ENCODE data around the gene ATP1B1. TPM values are rescaled to one million over a fixed set of nuclear protein-coding genes. Genes with fewer than 3 reads are reported as not detected.

ATP1B1 gene
- total and polyA plus RNA-seq, 2 experiments from 2014 or later: 51.0 to 73.4 TPM

DNA sequence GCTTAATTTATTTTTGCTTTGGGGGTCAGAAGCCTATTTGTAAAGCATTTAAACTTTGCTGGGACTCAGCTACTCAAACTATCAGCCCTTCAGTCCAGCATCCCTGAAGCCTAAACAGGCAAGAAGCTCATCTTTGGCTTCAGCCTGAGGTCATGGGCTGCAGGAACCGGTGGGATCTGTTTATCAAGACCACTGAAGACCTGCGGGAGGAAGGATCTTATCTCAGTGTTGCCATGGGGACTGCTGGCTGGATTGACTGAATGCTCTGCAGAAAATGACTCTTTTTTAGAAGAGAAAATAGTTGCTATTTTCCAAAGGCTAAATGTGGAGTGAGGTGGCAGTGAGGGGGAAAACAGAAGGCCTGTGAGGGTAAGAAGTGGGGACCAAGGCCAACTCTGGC lies 20.6 kb upstream of the ATP1B1 start (continued):
- TF ChIP-seq ZNF331 (CRISPR knock-in tag; IDR thresholded peaks at IDR 0.05; ENCODE audit: low read depth) (no peak), NANOG (IDR thresholded peaks at IDR 0.05; ENCODE audit: borderline replicate concordance) (no peak)
- TF ChIP-seq, protein P1, sequence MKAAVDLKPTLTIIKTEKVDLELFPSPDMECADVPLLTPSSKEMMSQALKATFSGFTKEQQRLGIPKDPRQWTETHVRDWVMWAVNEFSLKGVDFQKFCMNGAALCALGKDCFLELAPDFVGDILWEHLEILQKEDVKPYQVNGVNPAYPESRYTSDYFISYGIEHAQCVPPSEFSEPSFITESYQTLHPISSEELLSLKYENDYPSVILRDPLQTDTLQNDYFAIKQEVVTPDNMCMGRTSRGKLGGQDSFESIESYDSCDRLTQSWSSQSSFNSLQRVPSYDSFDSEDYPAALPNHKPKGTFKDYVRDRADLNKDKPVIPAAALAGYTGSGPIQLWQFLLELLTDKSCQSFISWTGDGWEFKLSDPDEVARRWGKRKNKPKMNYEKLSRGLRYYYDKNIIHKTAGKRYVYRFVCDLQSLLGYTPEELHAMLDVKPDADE (IDR thresholded peaks at IDR 0.05): no peak

DNA sequence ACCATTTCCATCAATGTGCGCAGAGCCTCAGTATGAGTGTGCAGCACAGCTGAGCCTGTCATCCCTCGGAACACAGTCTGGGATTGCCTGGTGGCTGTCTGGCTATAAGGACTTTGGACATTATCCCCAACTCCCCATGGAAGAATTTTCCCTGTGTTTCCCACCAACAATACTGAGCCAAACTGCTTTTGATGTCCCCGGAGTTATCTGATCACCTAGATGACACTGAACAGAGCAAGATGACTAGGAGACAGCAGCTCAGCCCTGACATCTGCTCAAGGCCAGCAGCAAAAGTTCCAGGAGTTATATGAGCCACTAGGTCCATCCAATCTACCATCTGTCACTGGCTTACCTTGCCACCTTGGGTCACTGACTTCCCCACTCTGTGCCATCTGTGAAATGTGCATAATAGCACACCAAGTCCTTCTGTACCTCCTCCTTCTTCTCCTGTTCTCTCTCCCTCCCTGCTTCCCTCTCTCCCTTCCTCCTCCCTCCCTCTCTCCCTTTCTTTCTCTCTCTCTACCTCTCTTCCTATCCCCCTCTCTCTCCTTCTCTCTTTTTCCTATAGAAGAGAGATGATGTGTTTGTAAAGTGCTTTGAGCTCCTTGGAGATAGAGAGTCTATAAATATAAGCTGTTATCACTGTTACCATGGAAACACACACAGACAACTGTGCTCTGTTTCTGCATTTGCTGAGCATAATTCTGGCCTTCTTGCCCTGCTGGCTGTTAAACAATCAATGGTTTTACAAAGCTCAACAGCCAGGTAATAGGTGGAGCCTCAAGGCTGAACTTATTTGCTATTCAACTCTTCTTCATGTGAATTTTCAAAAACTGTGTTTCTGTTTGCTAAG lies 19.7 kb upstream of the ATP1B1 start:
- no peaks in the 10 kb centered on the region for H3K36me3 Mint-ChIP-seq (ENCODE audit: low read depth)
- H3K27me3 Mint-ChIP-seq (ENCODE audit: insufficient read depth, low read depth, poor library complexity): peaks cover 7% of the 10 kb centered on the region
- H3K27ac ChIP-seq (ENCODE audit: low read depth): no peak overlapping the region
- no peak overlapping the region for H2AFZ ChIP-seq
- no peak overlapping the region for H3K4me3 Mint-ChIP-seq
- H3K4me3 ChIP-seq: no peak overlapping the region
- 0 out of 2 replicates have a peak, but pooled peaks cover 7% of the 10 kb centered on the region for H3K4me1 ChIP-seq (ENCODE audit: insufficient read depth)
- no peaks in the 10 kb centered on the region for H3K79me2 ChIP-seq (replicated peaks; ENCODE audit: insufficient read depth)
- H3K9me3 Mint-ChIP-seq: no peaks in the 10 kb centered on the region
- H3K9me2 ChIP-seq (ENCODE audit: insufficient read depth): no peaks in the 10 kb centered on the region; the same call in 1 of the 2 replicates
- H3K36me3 ChIP-seq (ENCODE audit: insufficient read depth): no peaks in the 10 kb centered on the region
- no peak overlapping the region for H3K4me2 ChIP-seq
- H3F3A ChIP-seq (replicated peaks; ENCODE audit: low read depth): no peaks in the 10 kb centered on the region
- TF ChIP-seq, protein P2, sequence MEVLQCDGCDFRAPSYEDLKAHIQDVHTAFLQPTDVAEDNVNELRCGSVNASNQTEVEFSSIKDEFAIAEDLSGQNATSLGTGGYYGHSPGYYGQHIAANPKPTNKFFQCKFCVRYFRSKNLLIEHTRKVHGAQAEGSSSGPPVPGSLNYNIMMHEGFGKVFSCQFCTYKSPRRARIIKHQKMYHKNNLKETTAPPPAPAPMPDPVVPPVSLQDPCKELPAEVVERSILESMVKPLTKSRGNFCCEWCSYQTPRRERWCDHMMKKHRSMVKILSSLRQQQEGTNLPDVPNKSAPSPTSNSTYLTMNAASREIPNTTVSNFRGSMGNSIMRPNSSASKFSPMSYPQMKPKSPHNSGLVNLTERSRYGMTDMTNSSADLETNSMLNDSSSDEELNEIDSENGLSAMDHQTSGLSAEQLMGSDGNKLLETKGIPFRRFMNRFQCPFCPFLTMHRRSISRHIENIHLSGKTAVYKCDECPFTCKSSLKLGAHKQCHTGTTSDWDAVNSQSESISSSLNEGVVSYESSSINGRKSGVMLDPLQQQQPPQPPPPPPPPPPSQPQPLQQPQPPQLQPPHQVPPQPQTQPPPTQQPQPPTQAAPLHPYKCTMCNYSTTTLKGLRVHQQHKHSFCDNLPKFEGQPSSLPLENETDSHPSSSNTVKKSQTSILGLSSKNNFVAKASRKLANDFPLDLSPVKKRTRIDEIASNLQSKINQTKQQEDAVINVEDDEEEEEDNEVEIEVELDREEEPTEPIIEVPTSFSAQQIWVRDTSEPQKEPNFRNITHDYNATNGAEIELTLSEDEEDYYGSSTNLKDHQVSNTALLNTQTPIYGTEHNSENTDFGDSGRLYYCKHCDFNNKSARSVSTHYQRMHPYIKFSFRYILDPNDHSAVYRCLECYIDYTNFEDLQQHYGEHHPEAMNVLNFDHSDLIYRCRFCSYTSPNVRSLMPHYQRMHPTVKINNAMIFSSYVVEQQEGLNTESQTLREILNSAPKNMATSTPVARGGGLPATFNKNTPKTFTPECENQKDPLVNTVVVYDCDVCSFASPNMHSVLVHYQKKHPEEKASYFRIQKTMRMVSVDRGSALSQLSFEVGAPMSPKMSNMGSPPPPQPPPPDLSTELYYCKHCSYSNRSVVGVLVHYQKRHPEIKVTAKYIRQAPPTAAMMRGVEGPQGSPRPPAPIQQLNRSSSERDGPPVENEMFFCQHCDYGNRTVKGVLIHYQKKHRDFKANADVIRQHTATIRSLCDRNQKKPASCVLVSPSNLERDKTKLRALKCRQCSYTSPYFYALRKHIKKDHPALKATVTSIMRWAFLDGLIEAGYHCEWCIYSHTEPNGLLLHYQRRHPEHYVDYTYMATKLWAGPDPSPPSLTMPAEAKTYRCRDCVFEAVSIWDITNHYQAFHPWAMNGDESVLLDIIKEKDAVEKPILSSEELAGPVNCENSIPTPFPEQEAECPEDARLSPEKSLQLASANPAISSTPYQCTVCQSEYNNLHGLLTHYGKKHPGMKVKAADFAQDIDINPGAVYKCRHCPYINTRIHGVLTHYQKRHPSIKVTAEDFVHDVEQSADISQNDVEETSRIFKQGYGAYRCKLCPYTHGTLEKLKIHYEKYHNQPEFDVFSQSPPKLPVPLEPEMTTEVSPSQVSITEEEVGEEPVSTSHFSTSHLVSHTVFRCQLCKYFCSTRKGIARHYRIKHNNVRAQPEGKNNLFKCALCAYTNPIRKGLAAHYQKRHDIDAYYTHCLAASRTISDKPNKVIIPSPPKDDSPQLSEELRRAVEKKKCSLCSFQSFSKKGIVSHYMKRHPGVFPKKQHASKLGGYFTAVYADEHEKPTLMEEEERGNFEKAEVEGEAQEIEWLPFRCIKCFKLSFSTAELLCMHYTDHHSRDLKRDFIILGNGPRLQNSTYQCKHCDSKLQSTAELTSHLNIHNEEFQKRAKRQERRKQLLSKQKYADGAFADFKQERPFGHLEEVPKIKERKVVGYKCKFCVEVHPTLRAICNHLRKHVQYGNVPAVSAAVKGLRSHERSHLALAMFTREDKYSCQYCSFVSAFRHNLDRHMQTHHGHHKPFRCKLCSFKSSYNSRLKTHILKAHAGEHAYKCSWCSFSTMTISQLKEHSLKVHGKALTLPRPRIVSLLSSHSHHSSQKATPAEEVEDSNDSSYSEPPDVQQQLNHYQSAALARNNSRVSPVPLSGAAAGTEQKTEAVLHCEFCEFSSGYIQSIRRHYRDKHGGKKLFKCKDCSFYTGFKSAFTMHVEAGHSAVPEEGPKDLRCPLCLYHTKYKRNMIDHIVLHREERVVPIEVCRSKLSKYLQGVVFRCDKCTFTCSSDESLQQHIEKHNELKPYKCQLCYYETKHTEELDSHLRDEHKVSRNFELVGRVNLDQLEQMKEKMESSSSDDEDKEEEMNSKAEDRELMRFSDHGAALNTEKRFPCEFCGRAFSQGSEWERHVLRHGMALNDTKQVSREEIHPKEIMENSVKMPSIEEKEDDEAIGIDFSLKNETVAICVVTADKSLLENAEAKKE (CRISPR knock-in tag; IDR thresholded peaks at IDR 0.05): no peak
- TF ChIP-seq ZNF114 (CRISPR knock-in tag; IDR thresholded peaks at IDR 0.05): no peak
- TF ChIP-seq CREB1 (CRISPR knock-in tag; IDR thresholded peaks at IDR 0.05; ENCODE audit: low read depth): no peak
- TF ChIP-seq EZH2phosphoT487 (IDR thresholded peaks at IDR 0.05; ENCODE audit: unreplicated experiment): no peak
- TF ChIP-seq JUNB (IDR thresholded peaks at IDR 0.05; ENCODE audit: unreplicated experiment): no peak
- no peak for TF ChIP-seq ZNF331 (CRISPR knock-in tag; IDR thresholded peaks at IDR 0.05; ENCODE audit: low read depth)
- TF ChIP-seq STAT1 (IDR thresholded peaks at IDR 0.05; ENCODE audit: unreplicated experiment): no peak
- no peaks in the 10 kb centered on the region for H3K27me3 ChIP-seq (ENCODE audit: insufficient read depth)
- H3K27ac Mint-ChIP-seq: no peak overlapping the region
- DNase-seq (ENCODE audit: low spot score) (no peak), ATAC-seq (no peak)
- peaks cover 11% of the 10 kb centered on the region for H3K4me1 Mint-ChIP-seq
- no peaks in the 10 kb centered on the region for H4K20me1 ChIP-seq (replicated peaks; ENCODE audit: insufficient read depth)

Data from GM23338 (cell line).